ENCODE data around the gene PTH2.
"Not testable (repeated sequence)": the region's sequence is repeated elsewhere in the genome, so short reads cannot be mapped to it uniquely, and the experiment has no call there.

Gene PTH2

DNA sequence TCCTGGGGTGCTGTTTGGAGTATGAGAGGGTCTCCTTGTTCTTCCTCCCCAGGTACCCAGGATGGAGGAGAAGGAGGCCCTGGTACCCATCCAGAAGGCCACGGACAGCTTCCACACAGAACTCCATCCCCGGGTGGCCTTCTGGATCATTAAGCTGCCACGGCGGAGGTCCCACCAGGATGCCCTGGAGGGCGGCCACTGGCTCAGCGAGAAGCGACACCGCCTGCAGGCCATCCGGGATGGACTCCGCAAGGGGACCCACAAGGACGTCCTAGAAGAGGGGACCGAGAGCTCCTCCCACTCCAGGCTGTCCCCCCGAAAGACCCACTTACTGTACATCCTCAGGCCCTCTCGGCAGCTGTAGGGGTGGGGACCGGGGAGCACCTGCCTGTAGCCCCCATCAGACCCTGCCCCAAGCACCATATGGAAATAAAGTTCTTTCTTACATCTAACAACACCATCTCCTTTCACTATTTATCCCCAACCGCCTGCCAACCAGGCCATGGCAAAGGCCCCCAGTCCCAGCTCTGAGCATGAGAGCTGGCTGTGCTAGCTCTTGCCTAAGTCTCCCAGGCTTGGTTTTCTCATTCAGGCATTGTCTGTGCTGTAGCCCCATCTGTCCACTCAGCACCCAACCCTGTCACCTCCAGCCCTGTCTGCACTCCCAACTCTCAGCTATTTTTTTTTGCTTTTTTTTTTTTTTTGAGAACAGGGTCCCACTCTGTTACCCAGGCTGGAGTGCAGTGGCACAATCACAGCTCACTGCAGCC is 48.4 kb downstream of the PTH2 start:
- FAIRE-seq, result no peak

DNA sequence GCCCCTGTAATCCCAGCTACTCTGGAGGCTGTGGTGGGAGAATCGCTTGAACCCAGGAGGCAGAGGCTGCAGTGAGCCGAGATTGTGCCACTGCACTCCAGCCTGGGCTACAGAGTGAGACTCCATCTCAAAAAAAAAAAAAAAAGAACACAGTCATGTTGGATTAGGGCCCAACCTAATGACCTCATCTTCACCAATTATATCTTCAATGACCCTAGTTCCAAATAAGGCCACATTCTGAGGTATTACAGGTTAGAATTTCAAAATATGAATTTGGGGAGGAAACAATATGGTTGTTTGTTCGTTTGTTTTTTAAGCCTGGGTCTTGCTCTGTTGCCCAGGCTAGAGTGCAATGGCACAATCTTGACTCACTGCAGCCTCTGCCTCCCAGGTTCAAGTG is 50.1 kb downstream of the PTH2 start:
- not testable (repeated sequence) for FAIRE-seq

All from colon (tissue), 2 donors.